Vagina (tissue), 2 donors: ENCODE results near the gene C13orf46.

Experiments used
- CTCF ChIP-seq, 3 experiments: fragments of 450-650 bp in 2 of 3; fragments of 200-600 bp in 1 of 3; sonication (generic) in 1 of 3; IDR thresholded peaks; one replicate each; pipeline ENCODE4 v1.5.1; 2017 to 2019; ENCODE audit warnings: antibody characterized with exemption in 3 of 3, mild to moderate bottlenecking in 2 of 3, moderate library complexity in 2 of 3
- POLR2A ChIP-seq, 2 donors: fragments of 450-650 bp; IDR thresholded peaks; one replicate each; pipeline ENCODE4 v1.6.1; 2017; ENCODE audit warnings: antibody characterized with exemption in 2 of 2, mild to moderate bottlenecking in 2 of 2, moderate library complexity in 2 of 2
- POLR2AphosphoS5 ChIP-seq, 2 donors: sonication (generic); formaldehyde crosslinking; IDR thresholded peaks; one replicate each; pipeline ENCODE4 v1.9.0; 2017; ENCODE audit warnings: antibody characterized with exemption in 2 of 2, mild to moderate bottlenecking in 2 of 2, low read depth in 1 of 2; ENCODE audit not compliant: insufficient read depth in 1 of 2

- TF ChIP-seq POLR2A (IDR thresholded peaks at IDR 0.05) (no peak), CTCF (IDR thresholded peaks at IDR 0.05) (no peak), POLR2AphosphoS5 (IDR thresholded peaks at IDR 0.05; ENCODE audit: insufficient read depth in 1 of 2, low read depth in 1 of 2) (no peak)
Measured at GRCh38 chr13:113938716-113939115, 35.2 kb downstream of the C13orf46 start.
